Suppressor macrophage treated with lipopolysaccharide for 1 hour (primary cell): ENCODE results near the gene PHETA1.
"Not testable (repeated sequence)": the region's sequence is repeated elsewhere in the genome, so short reads cannot be mapped to it uniquely, and the experiment has no call there.

Experiments used
- DNase-seq, 3 donors: peaks; one replicate each; pipeline ENCODE4 v3.0.0-alpha.2; 2020 to 2022

PHETA1 gene

DNA sequence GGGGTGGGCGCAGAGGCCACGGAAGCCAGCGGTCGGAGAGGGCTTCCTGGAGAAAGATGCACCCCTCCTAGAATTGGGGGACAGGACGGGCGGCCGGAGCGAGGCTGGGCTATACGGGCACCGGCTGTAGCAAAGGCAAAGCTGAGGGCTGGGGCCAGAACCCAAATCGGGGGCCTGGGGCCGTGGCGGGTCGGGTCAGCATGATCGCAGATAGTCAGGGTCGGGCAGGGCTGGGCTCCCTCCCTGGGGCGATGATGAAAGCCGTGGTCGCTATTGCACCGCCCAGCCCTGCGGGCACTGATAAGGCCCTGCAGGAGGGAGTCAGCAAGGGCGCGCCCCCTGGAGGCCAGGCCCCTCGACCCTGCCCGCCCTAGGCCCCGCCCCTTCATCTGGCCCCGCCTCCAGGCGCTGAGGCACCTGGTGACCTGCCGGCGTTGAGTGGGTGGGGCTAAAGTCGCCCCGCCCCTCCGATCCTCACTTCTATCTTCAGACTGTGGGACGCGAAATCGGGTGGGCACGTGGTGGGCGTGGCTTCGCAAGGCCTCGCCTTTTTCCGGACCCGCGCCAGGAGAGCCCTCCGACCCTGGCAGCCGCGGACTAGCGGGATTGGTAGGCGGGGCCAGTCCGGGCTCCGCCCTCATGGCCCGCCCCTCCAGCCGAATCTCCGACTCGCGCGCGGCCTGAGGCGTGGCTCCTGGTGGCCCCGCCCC lies 36.4 kb upstream of the PHETA1 start:
- peak; percentile 96 to 98 (median 98) for DNase-seq

DNA sequence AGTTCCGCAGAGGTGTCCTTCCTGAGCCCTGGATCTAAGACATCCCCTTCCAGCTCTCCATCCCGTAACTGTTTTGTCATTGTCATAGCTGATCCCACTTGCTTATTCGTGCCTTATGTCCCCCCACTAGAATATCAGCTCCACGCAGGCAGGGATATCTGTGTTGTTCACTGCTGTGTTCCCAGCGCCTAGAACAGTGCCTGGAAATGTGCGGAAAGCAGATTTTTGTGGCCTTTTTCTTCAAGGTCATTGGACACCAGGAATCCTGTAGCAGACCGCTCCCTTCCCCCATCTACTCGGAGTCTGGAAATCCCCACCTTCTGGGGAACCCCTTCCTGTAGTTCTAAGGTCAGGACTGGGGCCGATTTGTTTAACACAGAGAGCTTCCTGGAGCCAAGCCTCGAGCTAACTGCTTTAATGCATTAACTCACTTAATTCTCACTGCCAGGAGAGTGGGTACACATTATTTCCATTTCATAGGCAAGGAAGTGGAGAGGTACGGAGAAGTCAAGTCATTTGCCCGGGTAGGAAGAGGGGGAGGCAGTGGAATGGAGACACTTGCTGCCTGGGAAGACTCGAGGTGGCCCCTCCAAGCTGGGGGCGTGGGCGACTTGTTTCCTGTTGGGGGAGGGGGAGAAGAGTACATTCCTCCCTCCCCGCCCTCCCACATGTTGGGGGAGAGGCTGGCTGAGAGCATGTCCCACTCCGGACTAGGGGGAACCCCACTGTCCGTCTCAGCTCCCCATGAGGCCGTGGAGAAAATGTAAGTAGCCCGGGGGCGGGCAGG lies 35.7 kb upstream of the PHETA1 start:
- DNase-seq, result peak; percentile 76 to 87 (median 84)

GRCh38 chr12:111402490-111402824 lies 33.6 kb upstream of the PHETA1 start:
- DNase-seq, result not testable (repeated sequence)

DNA sequence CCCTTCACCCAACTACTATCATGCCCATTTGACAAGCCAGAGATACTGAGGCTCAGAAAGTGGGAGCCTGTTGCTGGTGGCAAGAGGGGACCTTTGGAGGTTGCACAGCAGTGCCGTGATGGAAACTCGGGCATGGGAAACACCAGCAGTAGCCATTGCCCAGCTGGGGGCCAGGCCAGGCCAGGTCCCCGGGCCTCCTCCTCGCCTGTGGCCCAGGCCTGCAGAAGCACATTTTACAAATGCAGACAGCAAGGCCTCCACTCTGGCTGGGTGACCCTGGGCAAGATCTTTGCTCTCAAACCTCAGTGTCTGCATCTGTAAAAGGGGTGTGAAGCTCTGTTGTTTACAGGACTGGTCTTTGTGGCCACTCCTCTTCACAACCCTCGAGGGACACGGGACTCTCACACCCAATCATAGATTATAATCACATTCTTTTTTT lies 32.3 kb upstream of the PHETA1 start:
- peak in 1 of 3 donors; percentile 5 for DNase-seq

DNA sequence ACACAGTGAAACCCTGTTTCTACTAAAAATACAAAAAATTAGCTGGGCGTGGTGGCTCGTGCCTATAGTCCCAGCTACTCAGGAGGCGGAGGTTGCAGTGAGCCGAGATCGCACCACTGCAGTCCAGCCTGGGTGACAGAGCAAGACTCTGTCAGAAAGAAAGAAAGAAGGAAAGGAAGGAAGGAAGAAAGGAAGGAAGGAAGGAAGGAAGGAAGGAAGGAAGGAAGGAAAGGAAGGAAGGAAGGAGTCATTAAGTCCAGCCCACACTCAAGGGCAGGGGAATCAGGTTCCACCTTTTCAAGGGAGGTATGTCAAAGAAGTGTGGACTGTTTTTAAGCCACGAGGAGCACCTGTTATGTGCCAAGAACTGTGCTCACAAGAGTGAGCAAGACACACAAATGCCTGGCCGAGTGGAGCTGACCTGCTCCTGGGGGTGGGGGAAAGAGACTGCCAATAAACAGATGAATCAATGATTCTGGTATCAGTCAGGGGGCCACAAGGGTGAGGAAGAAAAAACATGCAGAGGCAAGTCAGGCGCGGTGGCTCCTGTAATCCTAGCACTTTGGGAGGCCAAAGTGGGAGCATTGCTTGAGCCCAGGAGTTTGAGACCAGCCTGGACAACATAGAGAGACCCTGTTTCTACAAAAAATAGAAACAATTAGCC lies 31.0 kb upstream of the PHETA1 start:
- DNase-seq, result not testable (repeated sequence)

DNA sequence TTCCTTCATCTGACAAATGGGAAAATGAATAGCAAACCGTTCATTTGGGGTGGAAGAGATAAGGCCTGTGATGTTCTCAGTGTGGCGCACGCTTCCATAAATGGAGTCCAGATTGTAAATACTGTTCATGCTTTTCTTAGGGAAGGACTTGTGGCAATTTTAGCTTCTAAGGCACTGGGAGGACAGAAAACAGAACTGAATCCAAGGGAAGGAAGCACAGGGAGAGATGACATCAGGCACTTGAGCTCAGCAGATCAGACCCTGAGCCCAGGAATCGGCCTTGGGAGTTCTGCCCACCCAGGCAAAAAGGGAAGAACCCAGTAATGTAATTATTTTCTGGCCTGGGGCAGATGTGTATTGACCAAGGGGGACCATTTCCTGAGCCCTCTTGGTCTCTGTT lies 29.6 kb upstream of the PHETA1 start:
- DNase-seq, result peak; percentile 91 to 95 (median 94)

DNA sequence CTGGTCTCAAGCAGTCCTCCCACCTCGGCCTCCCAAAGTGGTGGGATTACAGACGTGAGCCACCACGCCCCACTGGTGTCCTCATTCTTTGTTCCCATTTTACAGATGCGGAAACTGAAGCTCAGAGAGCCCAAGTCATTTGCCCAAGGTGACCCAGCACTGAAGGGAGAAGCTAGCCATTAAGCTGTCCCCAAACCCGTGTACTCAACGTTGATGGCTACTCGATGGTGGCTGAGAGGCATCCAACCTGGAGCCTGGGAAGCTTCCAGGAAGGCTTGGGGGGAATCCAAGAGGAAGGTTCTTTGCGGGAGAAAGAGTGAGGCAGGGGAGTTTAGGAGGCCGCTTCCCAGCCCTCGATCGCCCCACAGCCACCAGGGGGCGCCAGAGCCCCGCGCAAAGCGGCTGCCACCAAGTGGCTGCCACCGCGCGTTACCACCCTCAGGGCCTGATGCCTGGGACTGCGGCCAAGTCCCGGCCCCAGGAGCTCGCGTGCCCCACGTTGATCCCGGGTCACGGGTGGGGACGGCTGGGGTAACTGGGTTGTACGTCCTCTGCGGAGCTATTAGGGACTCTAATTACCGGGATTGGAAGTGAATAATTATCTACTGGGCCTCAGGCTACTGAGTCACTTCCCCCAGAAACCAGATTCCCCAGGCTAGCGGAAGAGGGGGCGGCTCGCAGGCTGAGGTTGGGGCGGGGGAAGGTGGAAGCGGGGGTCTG lies 28.0 kb upstream of the PHETA1 start:
- peak; percentile 95 to 97 (median 95) for DNase-seq

DNA sequence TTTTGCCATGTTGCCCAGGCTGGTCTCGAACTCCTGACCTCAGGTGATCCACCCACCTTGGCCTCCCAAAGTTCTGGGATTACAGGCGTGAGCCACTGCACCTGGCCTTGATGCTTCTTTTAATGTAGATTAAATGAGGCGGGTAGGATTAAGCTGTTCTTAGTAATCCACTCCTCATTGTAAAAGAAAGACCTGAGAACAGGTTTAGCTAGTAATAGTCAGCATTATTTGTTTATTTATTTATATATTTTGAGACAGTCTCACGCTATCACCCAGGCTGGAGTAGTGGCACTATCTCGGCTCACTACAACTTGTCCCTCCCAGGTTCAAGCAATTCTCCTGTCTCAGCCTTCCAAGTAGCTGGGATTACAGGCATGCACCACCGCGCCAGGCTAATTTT lies 27.4 kb upstream of the PHETA1 start:
- DNase-seq, result not testable (repeated sequence)

DNA sequence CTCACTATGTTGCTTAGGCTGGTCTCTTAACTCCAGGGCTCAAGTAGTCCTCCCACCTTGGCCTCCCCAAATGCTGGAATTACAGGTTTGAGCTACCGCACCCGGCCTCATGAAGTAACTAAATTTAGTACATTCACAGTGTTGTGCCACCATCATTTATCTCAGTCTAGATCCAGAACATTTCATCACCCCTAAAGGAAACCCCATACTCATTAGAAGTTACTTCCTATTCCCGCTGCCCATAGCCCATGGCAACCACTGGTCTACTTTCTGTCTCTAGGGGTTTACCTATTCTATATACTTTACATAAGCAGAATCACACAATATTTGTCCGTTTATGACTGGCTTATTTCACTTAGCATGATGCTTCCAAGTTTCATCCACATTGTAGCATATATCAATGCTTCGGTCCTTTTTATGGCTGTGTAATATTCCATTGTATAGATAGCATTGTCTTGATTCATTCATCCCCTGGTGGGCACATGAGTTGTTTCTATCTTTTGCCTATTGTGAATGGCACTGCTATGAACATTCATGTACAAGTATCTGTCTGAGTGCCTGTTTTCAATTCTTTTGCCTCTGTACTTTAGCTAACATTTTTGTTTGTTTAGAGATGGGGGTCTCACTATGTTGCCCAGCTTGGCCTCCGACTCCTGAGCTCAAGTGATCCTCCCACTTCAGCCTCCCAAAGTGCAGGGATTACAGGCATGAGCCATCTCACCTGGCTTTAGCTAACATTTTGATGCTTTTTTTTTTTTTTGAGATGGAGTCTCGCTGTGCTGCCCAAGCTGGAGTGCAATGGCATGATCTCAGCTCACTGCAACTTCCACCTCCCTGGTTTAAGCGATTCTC lies 26.7 kb upstream of the PHETA1 start:
- DNase-seq, result peak in 1 of 3 donors; percentile 34

GRCh38 chr12:111394480-111394879 lies 25.6 kb upstream of the PHETA1 start:
- no peak for DNase-seq

- peak; percentile 78 to 85 (median 80) for DNase-seq
These were observed 24.9 kb upstream of the PHETA1 start for GRCh38 chr12:111393700-111394300.

DNA sequence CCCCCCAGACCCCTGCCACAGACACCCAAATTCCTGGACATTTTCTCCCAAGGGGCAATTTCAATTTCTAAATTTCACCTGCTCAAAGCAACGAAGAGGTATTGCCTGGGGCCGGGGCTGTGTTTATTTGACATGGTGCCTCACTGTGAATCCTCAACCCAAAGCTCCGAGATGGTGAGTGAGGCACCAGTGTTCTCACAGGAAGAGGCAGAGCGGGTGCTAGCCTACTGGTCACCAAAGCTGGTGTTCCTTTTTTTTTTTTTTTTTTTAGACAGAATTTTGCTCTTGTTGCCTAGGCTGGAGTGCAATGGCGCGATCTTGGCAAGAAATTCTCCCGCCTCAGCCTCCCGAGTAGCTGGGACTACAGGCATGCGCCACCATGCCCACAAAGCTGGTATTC lies 22.0 kb upstream of the PHETA1 start:
- peak; percentile 47 to 50 (median 49) for DNase-seq

DNA sequence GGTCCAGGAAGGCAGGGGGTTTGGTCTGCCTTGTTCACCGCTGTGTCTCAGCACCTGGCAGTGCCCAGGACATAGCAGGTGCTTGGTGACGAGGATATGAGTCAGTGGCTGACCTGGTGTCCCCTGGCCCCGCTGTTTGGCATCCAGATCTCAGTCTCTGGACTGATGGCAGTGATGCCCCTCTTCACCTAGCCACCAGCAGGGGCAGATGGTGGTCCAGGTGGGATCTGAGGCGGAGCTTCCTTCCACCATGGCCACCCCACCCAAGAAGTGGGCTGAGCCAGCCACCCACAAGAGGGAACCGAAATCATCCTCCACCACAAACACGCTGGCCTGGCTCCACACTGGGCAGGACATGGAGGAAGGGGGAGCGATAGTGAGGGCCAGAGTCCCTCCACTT lies 20.7 kb upstream of the PHETA1 start:
- DNase-seq, result no peak

DNA sequence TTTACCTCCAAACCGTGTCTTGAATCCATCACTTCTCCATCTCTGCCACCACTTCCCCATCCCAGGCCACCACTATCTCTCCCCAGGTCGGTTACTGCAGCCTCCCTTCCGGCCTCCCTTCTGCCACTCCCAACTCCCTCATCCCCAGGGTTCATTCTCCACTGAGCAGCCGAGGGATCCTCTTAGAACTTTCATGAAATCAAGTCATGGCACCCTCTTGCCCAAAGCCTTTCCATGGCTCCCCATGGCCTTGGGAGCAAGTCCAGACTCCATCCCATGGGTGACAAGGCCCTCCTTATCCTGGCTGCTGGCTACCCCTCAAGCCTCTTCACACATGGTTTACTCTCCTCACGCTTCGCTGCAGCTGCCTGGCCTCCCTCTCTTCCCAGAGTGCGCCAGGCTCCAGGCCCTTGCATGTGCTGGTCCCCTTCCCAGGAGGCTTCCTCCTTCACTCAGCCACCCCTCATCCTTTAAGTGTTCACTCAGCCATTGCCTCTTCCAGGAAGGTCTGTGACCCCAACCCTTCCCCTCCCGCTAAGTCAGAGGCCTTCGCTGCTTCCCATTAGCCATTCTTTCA lies 18.9 kb upstream of the PHETA1 start:
- DNase-seq, result no peak

DNA sequence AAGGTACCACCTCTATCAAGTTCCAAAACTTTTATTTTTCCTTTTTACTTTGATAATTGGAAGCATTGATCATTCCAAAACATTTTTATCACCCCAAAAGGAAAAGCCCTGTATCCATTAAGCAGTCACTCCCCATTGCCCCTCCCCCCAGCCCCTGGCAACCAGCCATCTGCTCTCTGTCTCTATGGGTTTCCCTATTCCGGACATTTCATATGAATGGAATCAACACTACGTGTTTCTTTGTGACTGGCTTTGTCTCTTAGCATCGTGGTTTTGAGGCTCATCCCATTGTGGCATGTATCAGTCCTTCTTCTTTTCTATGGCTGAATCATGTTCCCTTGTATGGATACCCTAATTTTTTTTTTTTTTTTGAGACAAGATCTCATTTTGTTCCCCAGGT lies 18.0 kb upstream of the PHETA1 start:
- peak in 1 of 3 donors; percentile 34 for DNase-seq

GRCh38 chr12:111384596-111384995 lies 15.7 kb upstream of the PHETA1 start:
- DNase-seq, result no peak

GRCh38 chr12:111379942-111380554 lies 11.2 kb upstream of the PHETA1 start:
- DNase-seq, result no peak

DNA sequence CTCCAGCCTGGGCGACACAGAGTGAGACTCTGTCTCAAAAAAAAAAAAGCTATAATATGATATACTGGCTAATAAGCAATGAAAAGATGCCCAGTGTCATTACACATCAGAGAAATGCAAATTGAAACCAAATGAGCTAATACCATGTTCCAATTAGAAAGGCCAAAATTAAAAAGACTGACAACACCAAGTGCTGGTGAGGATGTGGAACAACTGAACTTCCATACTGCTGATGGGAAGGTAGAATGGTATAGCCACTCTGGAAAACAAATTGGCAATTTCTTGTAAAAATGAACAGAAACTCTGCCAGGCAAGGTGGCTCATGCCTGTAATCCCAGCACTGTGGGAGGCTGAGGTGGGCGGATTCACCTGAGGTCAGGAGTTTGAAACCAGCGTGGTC lies 8.5 kb upstream of the PHETA1 start:
- DNase-seq, result no peak

GRCh38 chr12:111373231-111373630 lies 4.3 kb upstream of the PHETA1 start:
- not testable (repeated sequence) for DNase-seq

GRCh38 chr12:111369496-111370220 lies 763 bp upstream of the PHETA1 start:
- peak; percentile 35 to 55 (median 44) for DNase-seq
